Peyer's patch (tissue), 4 donors: ENCODE data around the gene PPM1A. TPM values are rescaled to one million over a fixed set of nuclear protein-coding genes. Genes with fewer than 3 reads are reported as not detected.

Experiments
- DNase-seq, 3 donors: peaks; one replicate each; pipeline ENCODE4 v3.0.0-alpha.2; 2017 to 2019
- H3K27ac ChIP-seq, 4 donors: fragments of 200-600 bp; sonication (generic); one replicate each; pipeline ENCODE4 v1.5.1; 2016 to 2019
- H3K27me3 ChIP-seq, 2 donors: fragments of 200-600 bp; sonication (generic); one replicate each; pipeline ENCODE4 v1.5.1; 2019
- H3K36me3 ChIP-seq, 3 donors: fragments of 200-600 bp; sonication (generic); one replicate each; pipeline ENCODE4 v1.5.1; 2016 to 2019
- H3K4me1 ChIP-seq, 4 donors: fragments of 200-600 bp; sonication (generic); one replicate each; pipeline ENCODE4 v1.5.1; 2016 to 2019
- H3K4me3 ChIP-seq, 4 donors: fragments of 200-600 bp; sonication (generic); 1 replicate in 3 of 4; 2 replicates in 1 of 4; pipeline ENCODE4 v1.5.1; 2016 to 2019; ENCODE audit warnings: mild to moderate bottlenecking in 1 of 4
- H3K9me3 ChIP-seq, 4 donors: fragments of 200-600 bp; sonication (generic); one replicate each; pipeline ENCODE4 v1.5.1; 2016 to 2019; ENCODE audit warnings: mild to moderate bottlenecking in 1 of 4
- POLR2A ChIP-seq, 2 donors: fragments of 450-650 bp; IDR thresholded peaks; one replicate each; pipeline ENCODE4 v1.5.1; 2017; ENCODE audit warnings: antibody characterized with exemption in 2 of 2, mild to moderate bottlenecking in 2 of 2, moderate library complexity in 2 of 2
- total RNA-seq, 4 donors: library from RNA; depleted of rRNA; stranded (reverse); fragments of >200 nt; gene quantifications; one replicate each; pipeline ENCODE4 v1.1.0, GENCODE V29; 2016
- TF ChIP-seq, protein P1 (sequence below), 6 experiments: fragments of 450-650 bp in 4 of 6; fragments of 200-600 bp in 2 of 6; sonication (generic) in 1 of 6; IDR thresholded peaks; one replicate each; pipeline ENCODE4 v1.5.1; 2017 to 2019; ENCODE audit warnings: antibody characterized with exemption in 6 of 6, mild to moderate bottlenecking in 3 of 6, moderate library complexity in 1 of 6

Gene PPM1A
- total RNA-seq, 4 donors from 2014 or later, result 55.3 to 134 (median 84.4) TPM

DNA sequence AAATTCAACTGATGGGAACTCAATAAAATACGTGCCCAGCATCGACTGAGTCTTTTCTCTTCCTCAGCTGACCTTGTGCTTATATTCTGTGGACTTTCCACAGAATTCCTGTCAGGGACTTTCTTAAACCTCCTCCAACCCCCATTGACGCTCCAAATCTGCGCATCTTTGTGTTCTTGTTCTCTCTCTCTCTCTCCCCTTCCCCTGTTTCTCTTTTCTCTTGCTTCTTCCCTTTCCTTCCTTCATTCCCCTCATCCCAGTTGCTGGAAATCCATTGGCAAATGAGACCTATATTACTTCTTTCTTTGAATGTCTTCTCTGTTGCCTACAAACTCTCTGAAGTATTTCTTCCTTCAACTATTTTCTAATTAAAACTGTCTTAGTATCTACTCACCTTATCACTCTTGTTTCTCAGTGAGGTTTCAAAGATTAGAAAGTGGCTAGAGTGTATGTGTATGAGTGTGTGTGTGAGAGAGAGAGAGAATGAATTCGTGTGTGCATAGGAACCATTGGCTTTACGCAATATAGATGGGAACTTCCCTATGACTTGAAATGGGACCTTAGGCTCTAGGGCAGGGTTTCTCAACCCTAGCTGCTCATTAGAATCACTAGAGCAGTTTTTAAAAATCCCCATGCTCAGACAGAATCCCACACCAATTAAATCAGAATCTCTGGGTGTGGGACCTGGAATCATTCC lies 42.0 kb upstream of the PPM1A start:
- no peak for TF ChIP-seq POLR2A (IDR thresholded peaks at IDR 0.05)
- TF ChIP-seq, protein P1, sequence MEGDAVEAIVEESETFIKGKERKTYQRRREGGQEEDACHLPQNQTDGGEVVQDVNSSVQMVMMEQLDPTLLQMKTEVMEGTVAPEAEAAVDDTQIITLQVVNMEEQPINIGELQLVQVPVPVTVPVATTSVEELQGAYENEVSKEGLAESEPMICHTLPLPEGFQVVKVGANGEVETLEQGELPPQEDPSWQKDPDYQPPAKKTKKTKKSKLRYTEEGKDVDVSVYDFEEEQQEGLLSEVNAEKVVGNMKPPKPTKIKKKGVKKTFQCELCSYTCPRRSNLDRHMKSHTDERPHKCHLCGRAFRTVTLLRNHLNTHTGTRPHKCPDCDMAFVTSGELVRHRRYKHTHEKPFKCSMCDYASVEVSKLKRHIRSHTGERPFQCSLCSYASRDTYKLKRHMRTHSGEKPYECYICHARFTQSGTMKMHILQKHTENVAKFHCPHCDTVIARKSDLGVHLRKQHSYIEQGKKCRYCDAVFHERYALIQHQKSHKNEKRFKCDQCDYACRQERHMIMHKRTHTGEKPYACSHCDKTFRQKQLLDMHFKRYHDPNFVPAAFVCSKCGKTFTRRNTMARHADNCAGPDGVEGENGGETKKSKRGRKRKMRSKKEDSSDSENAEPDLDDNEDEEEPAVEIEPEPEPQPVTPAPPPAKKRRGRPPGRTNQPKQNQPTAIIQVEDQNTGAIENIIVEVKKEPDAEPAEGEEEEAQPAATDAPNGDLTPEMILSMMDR (IDR thresholded peaks at IDR 0.05), result no peak
- no peaks in the 10 kb centered on the region for H3K9me3 ChIP-seq
- no peaks in the 10 kb centered on the region for H3K27me3 ChIP-seq
- H3K27ac ChIP-seq, result peak overlapping the region in 2 of 4 donors; percentile 24 to 38
- H3K36me3 ChIP-seq, result no peaks in the 10 kb centered on the region
- H3K4me3 ChIP-seq, result no peak overlapping the region
- no peak for DNase-seq
- peaks cover 0 to 5% (median 0%) of the 10 kb centered on the region in 4 donors for H3K4me1 ChIP-seq

DNA sequence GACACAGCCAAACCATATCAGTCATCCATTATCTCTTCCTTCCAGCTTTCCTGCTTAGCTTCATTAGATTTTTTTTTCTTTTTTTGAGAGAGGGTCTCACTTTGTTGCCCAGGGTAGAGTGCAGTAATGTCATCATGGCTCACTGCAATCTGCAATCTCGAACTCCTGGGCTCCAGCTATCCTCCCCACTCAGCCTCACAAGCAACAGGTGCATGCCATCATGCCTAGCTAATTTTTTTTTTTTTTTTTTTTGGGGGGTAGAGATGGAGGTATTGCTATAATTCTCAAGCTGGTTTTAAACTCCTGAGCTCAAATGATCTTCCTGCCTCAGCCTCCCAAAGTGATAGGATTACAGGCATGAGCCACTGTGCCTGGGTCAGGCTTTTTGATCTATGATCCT lies 38.3 kb upstream of the PPM1A start:
- H3K27ac ChIP-seq, result no peak overlapping the region
- peaks cover 0 to 9% (median 0%) of the 10 kb centered on the region in 4 donors for H3K4me1 ChIP-seq
- no peak for DNase-seq
- no peaks in the 10 kb centered on the region for H3K36me3 ChIP-seq
- no peaks in the 10 kb centered on the region for H3K9me3 ChIP-seq
- no peak for TF ChIP-seq POLR2A (IDR thresholded peaks at IDR 0.05)
- TF ChIP-seq, protein P1 (IDR thresholded peaks at IDR 0.05), result no peak
- no peak overlapping the region for H3K4me3 ChIP-seq
- H3K27me3 ChIP-seq, result no peaks in the 10 kb centered on the region

DNA sequence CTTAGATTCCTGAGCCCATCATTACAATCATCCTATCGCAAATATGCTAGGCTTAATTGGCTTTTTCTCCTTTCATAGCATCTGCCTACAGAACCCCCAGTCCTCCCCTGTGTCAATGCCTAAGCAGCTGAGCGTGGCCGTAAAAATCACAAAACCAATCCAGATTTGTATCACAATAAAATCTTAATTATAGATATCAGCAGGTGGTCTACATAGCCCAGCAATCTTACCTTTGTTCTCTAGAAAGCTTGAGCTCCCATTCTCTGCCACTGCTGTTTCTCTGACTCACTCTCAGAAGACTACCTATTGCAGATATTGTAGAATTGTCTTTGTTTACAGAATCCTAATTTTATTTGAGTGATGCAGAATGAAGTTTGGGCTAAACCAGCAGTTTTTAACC lies 37.9 kb upstream of the PPM1A start:
- DNase-seq, result no peak
- no peaks in the 10 kb centered on the region for H3K36me3 ChIP-seq
- no peak for TF ChIP-seq POLR2A (IDR thresholded peaks at IDR 0.05)
- TF ChIP-seq, protein P1 (IDR thresholded peaks at IDR 0.05), result no peak
- H3K9me3 ChIP-seq, result no peaks in the 10 kb centered on the region
- H3K4me1 ChIP-seq, result peaks cover 0 to 9% (median 0%) of the 10 kb centered on the region in 4 donors
- no peak overlapping the region for H3K27ac ChIP-seq
- H3K27me3 ChIP-seq, result no peaks in the 10 kb centered on the region
- no peak overlapping the region for H3K4me3 ChIP-seq

DNA sequence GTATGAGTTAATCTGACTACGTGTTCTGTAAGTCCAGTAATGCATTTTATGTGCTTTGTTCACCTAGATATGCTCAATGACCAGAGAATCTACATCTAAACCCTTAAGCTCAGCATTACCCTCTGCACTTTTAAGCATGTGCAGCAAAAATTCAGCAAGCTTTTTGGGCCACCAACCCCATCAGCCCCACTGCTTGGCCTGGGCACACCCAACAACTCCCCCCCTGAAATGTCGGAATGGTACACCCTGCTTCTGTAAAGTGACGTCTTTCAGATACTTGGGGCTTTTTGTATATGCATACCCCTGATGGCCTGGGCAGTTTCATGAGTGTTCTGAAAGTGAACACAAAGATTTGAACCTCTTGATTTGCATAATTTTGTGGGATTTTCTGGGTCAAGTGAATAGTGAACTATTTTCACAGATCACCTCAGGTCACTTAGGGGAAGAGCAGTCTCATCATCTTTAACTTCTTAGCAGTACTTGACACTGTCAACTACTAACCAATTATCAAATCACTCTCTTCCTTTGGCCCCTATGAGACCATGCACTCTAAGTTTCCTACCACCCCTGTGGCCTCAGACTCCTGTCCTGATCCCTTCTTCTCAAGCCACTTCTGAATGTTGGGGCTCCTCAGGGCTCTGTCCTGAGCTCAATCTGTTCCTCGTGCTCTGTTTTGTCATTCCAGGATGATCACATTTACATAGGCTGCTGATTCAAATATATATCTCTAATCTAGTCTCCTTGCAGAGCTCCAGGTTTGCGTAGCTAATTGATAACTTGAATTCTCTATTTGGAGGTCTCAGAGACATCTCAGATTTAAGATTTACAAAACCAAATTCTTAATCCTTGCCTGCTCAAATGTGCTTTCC lies 36.3 kb upstream of the PPM1A start:
- Histone ChIP-seq H3K4me1 (peaks cover 0 to 9% (median 0%) of the 10 kb centered on the region in 4 donors), H3K9me3 (no peaks in the 10 kb centered on the region), H3K36me3 (no peaks in the 10 kb centered on the region), H3K4me3 (no peak overlapping the region), H3K27ac (no peak overlapping the region), H3K27me3 (no peaks in the 10 kb centered on the region)
- no peak for DNase-seq
- TF ChIP-seq, protein P1 (IDR thresholded peaks at IDR 0.05), result no peak
- no peak for TF ChIP-seq POLR2A (IDR thresholded peaks at IDR 0.05)

DNA sequence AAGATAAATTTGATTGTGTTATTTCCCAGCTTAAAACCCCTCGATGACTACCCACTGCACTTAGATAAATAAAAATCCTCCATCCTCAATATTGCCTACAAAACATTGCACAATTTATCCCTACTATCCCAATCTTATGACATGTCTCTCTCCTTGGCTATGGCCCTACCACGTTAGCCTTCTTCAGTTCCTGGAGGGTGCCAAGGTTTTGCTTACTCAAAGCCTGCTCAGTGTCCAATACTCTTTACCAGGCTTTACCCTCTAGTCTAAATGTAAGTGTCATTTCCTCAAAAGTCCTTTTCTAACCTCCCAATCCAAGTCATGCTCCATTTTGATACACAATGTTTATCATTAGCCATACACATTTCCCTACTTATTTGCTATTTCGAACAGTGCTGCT lies 35.0 kb upstream of the PPM1A start:
- no peak for DNase-seq
- TF ChIP-seq, protein P1 (IDR thresholded peaks at IDR 0.05), result no peak
- no peak for TF ChIP-seq POLR2A (IDR thresholded peaks at IDR 0.05)
- H3K9me3 ChIP-seq, result no peaks in the 10 kb centered on the region
- H3K4me1 ChIP-seq, result peaks cover 0 to 9% (median 0%) of the 10 kb centered on the region in 4 donors
- no peaks in the 10 kb centered on the region for H3K27me3 ChIP-seq
- H3K4me3 ChIP-seq, result no peak overlapping the region
- H3K27ac ChIP-seq, result peak overlapping the region in 3 of 4 donors; percentile 13 to 76 (median 66)
- H3K36me3 ChIP-seq, result no peaks in the 10 kb centered on the region
